Stimulated activated CD8-positive, alpha-beta memory T cell treated with anti-CD3 and anti-CD28 coated beads, Interleukin-4, amount 100 ng/mL, for 4 hours (primary cell): ENCODE measurements around the gene USH2A.

Experiments used
- DNase-seq, 2 donors: peaks; one replicate each; pipeline ENCODE4 v3.0.0-alpha.2; 2020; ENCODE audit warnings: low read depth in 2 of 2, low spot score in 1 of 2

USH2A gene

GRCh38 chr1:215650446-215651149 is 772.6 kb downstream of the USH2A start:
- no peak for DNase-seq

GRCh38 chr1:215648957-215649356 is 774.3 kb downstream of the USH2A start:
- no peak for DNase-seq

GRCh38 chr1:215647738-215648137 is 775.5 kb downstream of the USH2A start:
- no peak for DNase-seq

GRCh38 chr1:215645861-215646260 is 777.4 kb downstream of the USH2A start:
- DNase-seq: no peak

GRCh38 chr1:215645182-215645581 is 778.1 kb downstream of the USH2A start:
- no peak for DNase-seq

GRCh38 chr1:215643592-215644321 is 779.5 kb downstream of the USH2A start:
- DNase-seq: no peak

GRCh38 chr1:215640429-215641148 is 782.7 kb downstream of the USH2A start:
- no peak for DNase-seq

GRCh38 chr1:215637041-215637573 is 786.1 kb downstream of the USH2A start:
- DNase-seq: no peak

GRCh38 chr1:215636258-215636965 is 786.8 kb downstream of the USH2A start:
- DNase-seq: no peak

GRCh38 chr1:215635827-215636226 is 787.4 kb downstream of the USH2A start:
- no peak for DNase-seq

GRCh38 chr1:215631489-215631888 is 791.8 kb downstream of the USH2A start:
- no peak for DNase-seq

- no peak for DNase-seq
These were observed 792.2 kb downstream of the USH2A start for GRCh38 chr1:215631040-215631439.

GRCh38 chr1:215625949-215626348 is 797.3 kb downstream of the USH2A start:
- no peak for DNase-seq

GRCh38 chr1:215623162-215623561 is 800.1 kb downstream of the USH2A start:
- no peak for DNase-seq

- DNase-seq: no peak
These were observed 805.3 kb downstream of the USH2A start for GRCh38 chr1:215617979-215618378.

GRCh38 chr1:215612391-215612790 is 810.9 kb downstream of the USH2A start:
- DNase-seq: no peak

- DNase-seq: no peak
These were observed 814.6 kb downstream of the USH2A start for GRCh38 chr1:215608646-215609045.

GRCh38 chr1:215607412-215607811 is 815.8 kb downstream of the USH2A start:
- no peak for DNase-seq

- no peak for DNase-seq
These were observed 816.6 kb downstream of the USH2A start for GRCh38 chr1:215606564-215607168.

- DNase-seq: no peak
These were observed 817.2 kb downstream of the USH2A start for GRCh38 chr1:215606036-215606435.
